ENCODE measurements around the gene HLA-DPB1.
"Not testable (repeated sequence)": the region's sequence is repeated elsewhere in the genome, so short reads cannot be mapped to it uniquely, and the experiment has no call there.

The HLA-DPB1 gene

GRCh38 chr6:33088258-33088930, 12.6 kb downstream of the HLA-DPB1 start:
- Histone ChIP-seq H3K27ac (no peak overlapping the region), H3K4me3 (no peak overlapping the region)
- no peak for DNase-seq (ENCODE audit: low spot score)
- no peak for TF ChIP-seq CTCF (IDR thresholded peaks at IDR 0.05)

- no peak for DNase-seq (ENCODE audit: low spot score)
- TF ChIP-seq CTCF (IDR thresholded peaks at IDR 0.05) = no peak
- Histone ChIP-seq H3K4me3 (no peak overlapping the region), H3K27ac (no peak overlapping the region)
Observed at GRCh38 chr6:33088931-33089620, 13.3 kb downstream of the HLA-DPB1 start.

- no peak for DNase-seq (ENCODE audit: low spot score)
- Histone ChIP-seq H3K4me3 (no peak overlapping the region), H3K27ac (no peak overlapping the region)
- no peak for TF ChIP-seq CTCF (IDR thresholded peaks at IDR 0.05)
Observed at GRCh38 chr6:33091957-33092356, 16.2 kb downstream of the HLA-DPB1 start.

GRCh38 chr6:33092385-33092784, 16.6 kb downstream of the HLA-DPB1 start:
- no peak overlapping the region for H3K27ac ChIP-seq
- DNase-seq (ENCODE audit: low spot score) = no peak
- TF ChIP-seq CTCF (IDR thresholded peaks at IDR 0.05) = no peak

GRCh38 chr6:33093855-33094254, 18.1 kb downstream of the HLA-DPB1 start:
- H3K27ac ChIP-seq = no peak overlapping the region
- no peak for DNase-seq (ENCODE audit: low spot score)

More at GRCh38 chr6:33092385-33092784, 16.6 kb downstream of the HLA-DPB1 start:
- H3K4me3 ChIP-seq = no peak overlapping the region

GRCh38 chr6:33095681-33096080, 19.9 kb downstream of the HLA-DPB1 start:
- H3K4me3 ChIP-seq = no peak overlapping the region
- H3K27ac ChIP-seq = no peak overlapping the region
- TF ChIP-seq CTCF (IDR thresholded peaks at IDR 0.05) = no peak
- DNase-seq (ENCODE audit: low spot score) = no peak

More at GRCh38 chr6:33093855-33094254, 18.1 kb downstream of the HLA-DPB1 start:
- no peak for TF ChIP-seq CTCF (IDR thresholded peaks at IDR 0.05)
- no peak overlapping the region for H3K4me3 ChIP-seq

GRCh38 chr6:33101121-33101737, 25.4 kb downstream of the HLA-DPB1 start:
- H3K27ac ChIP-seq; H3K4me3 ChIP-seq; DNase-seq (ENCODE audit: low spot score): not testable (repeated sequence)

Data from coronary artery (tissue), 2 donors.